HG02943 (cell line): ENCODE measurements around the gene CACNB1.

Experiments
- ATAC-seq: cut with Tn5 transposase; IDR thresholded peaks from one replicate; pipeline ENCODE4 v1.9.1; 2021; ENCODE audit warnings: mild to moderate bottlenecking, low read depth, moderate library complexity; ENCODE audit not compliant: unreplicated experiment

CACNB1 gene

GRCh38 chr17:39155654-39156053 is 41.8 kb downstream of the CACNB1 start:
- no peak for ATAC-seq

GRCh38 chr17:39153599-39154051 is 43.8 kb downstream of the CACNB1 start:
- ATAC-seq, result peak; percentile 36

- ATAC-seq, result no peak
These were observed 45.3 kb downstream of the CACNB1 start for GRCh38 chr17:39151943-39152818.

- ATAC-seq, result no peak
These were observed 46.1 kb downstream of the CACNB1 start, which contains the start of gene PLXDC1 for GRCh38 chr17:39151150-39151942. TSS of gene PLXDC1 (minus strand) at chr17:39151637. CDS start at chr17:39151437, 200 bp downstream.

- ATAC-seq, result no peak
These were observed 46.7 kb downstream of the CACNB1 start for GRCh38 chr17:39150795-39151149.

GRCh38 chr17:39150104-39150634 is 47.3 kb downstream of the CACNB1 start:
- no peak for ATAC-seq

- no peak for ATAC-seq
These were observed 50.0 kb downstream of the CACNB1 start for GRCh38 chr17:39147221-39148185.

GRCh38 chr17:39146273-39146672 is 51.2 kb downstream of the CACNB1 start:
- no peak for ATAC-seq

- no peak for ATAC-seq
These were observed 52.3 kb downstream of the CACNB1 start for GRCh38 chr17:39145143-39145542.

- no peak for ATAC-seq
These were observed 53.0 kb downstream of the CACNB1 start for GRCh38 chr17:39144416-39144840.

- ATAC-seq, result no peak
These were observed 53.8 kb downstream of the CACNB1 start for GRCh38 chr17:39143552-39144093.

GRCh38 chr17:39141915-39142664 is 55.4 kb downstream of the CACNB1 start:
- no peak for ATAC-seq

- ATAC-seq, result no peak
These were observed 56.2 kb downstream of the CACNB1 start for GRCh38 chr17:39141294-39141693.

- no peak for ATAC-seq
These were observed 57.9 kb downstream of the CACNB1 start for GRCh38 chr17:39139561-39139960.

GRCh38 chr17:39139161-39139511 is 58.3 kb downstream of the CACNB1 start:
- no peak for ATAC-seq

GRCh38 chr17:39138431-39139160 is 58.9 kb downstream of the CACNB1 start:
- ATAC-seq, result no peak

GRCh38 chr17:39134878-39135277 is 62.6 kb downstream of the CACNB1 start:
- no peak for ATAC-seq

GRCh38 chr17:39132192-39132610 is 65.3 kb downstream of the CACNB1 start:
- no peak for ATAC-seq
